DMS53 treated with DMSO at 0.1 percent for 48 hours (cell line): Measurements from ENCODE around the gene NPAS3.

Experiments used
- DNase-seq: peaks from one replicate; lab custom pipeline; 2025; ENCODE audit not compliant: unreplicated experiment; lab: John Stamatoyannopoulos, UW

NPAS3 gene

DNA sequence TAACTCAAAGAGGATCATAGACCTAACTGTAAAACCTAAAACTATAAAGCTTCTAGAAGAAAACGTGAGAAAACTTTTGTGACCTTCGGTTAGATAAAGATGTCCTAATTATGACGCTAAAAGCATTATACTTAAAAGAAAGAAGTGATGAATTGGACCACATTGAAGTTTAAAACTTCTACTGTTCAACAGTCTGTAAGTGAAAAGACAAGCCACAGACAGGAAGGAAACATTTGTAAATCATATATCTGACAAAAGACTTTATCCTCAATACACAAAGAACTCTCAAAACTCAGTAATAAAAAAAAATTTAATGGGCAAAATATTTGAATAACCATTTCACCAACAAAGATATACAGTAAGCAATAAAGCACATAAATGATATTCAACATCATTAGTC, 667.9 kb downstream of the NPAS3 start:
- no peak for DNase-seq

DNA sequence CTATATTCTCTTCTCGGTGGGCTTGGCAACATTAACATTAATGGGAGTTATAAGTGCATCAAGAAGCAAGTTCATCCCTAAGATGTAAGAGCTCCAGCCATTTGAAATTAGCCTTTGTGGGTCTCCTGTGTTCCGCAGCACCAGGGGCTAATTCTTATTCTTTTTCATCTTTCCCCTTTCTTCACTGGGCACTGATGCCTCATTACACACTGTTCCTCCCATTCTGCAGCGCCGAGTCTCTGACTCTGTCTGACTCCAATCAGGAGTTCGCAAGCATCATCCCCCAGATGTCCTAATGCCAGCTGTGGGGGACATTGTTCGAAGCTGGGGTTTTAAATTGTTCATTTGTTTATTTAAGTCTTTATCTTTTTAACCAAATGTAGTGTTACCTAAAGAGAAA, 670.9 kb downstream of the NPAS3 start:
- DNase-seq: no peak

GRCh38 chr14:33610121-33610520, 671.4 kb downstream of the NPAS3 start:
- no peak for DNase-seq

DNA sequence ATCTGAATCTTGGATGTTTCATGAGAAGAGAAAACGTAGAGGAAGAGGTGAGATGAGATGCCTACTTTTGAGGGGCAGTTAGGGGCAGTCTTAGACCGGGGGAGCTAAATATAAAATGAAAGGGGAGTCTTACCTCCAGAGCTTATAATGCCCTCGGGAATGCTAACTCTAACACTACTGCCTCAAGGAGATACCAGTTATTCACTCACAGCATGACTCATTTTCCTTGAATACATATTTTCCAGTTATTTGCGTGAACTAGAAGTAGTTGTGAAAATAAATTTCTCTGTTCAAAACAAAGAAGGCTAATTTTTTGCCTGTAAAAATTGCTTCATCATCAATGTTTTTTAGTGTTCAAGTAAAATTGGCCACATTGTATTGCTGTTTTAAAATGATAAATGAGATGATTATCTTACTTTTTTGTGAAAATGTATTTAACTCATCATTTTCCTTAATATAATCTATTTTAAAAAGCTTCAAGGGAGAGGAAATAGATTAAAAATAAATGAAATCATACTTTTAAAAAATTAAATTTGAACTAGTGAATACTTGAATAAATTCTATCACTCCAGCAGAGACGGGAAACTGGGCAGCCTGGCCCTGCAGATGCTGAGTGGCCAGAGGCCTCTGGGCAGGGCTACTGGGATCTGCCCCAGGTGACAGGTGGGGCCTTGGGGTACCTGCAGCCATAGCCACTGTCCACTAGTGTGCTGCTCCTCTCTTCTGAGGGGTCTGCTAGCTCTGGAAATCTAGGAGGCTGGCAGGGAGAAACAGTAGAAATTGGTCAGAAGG, 672.9 kb downstream of the NPAS3 start:
- DNase-seq: no peak

GRCh38 chr14:33612197-33612505, 673.5 kb downstream of the NPAS3 start:
- DNase-seq: no peak

GRCh38 chr14:33617154-33617553, 678.5 kb downstream of the NPAS3 start:
- no peak for DNase-seq

DNA sequence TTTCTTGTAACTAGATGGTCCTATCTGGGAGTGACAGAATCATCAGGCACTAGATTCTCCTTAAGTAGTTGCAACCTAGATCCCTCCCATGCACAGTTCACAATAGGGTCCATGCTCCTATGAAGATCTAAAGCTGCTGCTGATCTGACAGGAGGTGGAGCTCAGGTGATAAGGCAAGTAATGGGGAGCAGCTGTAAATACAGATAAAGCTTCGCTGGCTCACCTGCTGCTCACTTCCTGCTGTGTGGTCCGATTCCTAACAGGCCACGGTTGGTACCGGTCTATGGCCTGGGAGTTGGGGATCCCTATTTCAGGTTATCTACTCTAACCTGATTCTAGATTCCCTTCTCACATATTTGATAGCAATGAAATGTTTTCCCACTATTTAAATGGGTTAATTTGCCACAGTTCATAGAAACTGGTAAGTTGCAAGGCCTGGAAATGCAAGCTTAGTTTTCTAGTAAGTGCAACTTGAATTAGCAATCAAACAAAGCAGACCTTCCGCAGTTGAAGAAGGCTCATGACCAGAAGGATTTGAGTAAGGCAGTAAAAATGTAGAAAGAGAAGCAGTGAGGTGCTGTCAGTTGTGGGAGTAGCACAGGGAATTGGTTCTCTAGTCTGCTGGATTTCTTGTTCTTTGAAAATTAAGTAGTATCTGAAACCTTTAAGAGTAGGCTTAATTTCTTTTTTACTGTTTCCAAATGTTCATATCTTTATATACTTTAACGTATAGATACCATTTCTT, 679.9 kb downstream of the NPAS3 start:
- DNase-seq: no peak

DNA sequence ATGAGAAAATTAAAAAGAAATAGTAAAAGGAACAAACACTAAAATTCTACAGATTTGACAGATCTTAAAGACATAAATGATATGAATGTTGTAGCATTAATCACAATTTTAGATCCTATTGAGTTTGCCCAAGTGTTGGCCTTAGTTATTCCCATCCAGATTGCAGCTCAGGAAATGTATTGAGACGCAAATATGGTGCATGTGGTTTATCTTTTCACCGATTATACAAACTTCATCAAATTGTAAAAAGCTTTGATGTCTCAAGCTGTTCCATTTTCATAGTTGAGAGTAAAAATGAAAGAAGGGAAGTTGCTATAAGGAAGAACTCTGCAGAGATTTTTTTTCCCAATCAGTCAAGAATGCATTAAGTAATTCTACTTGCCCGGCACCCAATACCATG, 683.8 kb downstream of the NPAS3 start:
- no peak for DNase-seq

- no peak for DNase-seq
These were observed 691.1 kb downstream of the NPAS3 start for GRCh38 chr14:33629792-33630191.

DNA sequence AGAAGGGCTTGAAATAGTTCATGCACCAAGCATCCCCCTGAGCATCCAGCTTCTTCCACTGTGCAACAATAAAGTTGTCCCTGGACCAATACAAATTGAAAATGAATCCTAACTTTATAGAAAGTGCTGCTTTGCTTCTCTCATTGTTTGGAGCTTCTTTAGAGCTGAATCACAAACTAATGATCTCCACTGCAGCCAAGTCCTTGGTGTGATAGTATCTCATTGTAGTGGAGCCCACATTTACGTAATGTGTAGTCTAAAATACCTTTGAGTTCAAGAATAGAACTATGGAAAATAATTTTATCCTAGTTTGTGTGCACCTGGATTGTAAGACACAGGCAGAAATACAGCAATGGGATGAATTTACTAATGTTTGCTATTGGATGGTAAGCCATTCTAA, 692.3 kb downstream of the NPAS3 start:
- no peak for DNase-seq

GRCh38 chr14:33631441-33631840, 692.8 kb downstream of the NPAS3 start:
- DNase-seq: no peak

GRCh38 chr14:33634631-33635030, 696.0 kb downstream of the NPAS3 start:
- DNase-seq: no peak

GRCh38 chr14:33636716-33637115, 698.0 kb downstream of the NPAS3 start:
- DNase-seq: peak; percentile 5

- no peak for DNase-seq
These were observed 703.4 kb downstream of the NPAS3 start for GRCh38 chr14:33642080-33642479.

DNA sequence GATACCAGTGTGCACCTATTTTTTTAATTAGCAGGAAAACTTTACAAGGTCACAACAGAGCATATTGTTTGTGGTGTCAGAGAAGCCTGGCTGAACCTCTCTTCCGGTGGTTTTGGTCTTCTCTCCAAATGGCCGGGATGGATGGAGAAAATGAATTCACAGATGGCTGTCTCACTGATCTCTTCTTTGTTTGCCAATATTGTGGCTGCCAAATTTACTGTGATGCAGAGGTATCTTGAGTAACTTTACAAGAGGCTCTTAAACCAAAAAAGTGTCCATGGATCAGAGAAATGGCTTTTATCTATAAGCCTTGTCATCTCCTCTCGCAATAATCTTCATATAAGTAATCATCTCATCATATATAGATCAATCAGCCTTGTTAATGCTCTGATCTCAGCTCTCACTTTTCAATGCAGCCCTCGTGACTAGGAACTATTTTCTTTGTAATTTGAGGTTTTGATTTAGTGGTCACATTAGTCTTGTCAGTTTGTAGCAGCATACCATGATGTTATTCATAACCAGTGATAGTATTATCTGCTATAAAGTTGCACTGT, 704.1 kb downstream of the NPAS3 start:
- no peak for DNase-seq

- no peak for DNase-seq
These were observed 704.9 kb downstream of the NPAS3 start for GRCh38 chr14:33643426-33644181.

DNA sequence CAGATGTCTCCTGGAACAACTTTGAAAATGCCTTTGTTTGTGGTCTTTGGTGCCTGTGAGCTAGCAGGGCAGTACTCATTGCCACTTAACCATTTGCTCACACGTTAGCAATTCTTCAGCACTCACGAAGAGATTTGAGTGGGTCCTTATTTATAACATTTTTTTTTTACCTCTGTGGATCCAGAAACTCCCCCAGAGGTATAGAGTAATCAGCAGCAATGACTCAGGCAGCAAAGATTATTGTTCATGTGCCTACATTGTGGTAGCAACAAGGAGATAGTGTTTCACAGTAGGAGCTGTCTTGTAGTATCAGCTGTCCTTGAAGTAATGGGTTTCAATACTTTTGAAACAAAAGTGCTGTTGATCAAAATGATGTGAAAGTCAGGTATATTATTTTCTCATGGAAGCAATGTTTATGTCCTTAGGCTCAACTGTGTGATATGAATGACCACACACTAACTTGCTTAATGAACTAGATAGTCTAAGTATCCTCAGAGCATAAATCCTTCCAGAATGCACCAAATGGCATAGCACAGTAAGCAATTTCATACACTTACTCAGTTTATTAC, 708.1 kb downstream of the NPAS3 start:
- DNase-seq: no peak

GRCh38 chr14:33647385-33647786, 708.7 kb downstream of the NPAS3 start:
- DNase-seq: no peak

- DNase-seq: no peak
These were observed 711.8 kb downstream of the NPAS3 start for GRCh38 chr14:33650430-33650829.

- no peak for DNase-seq
These were observed 714.1 kb downstream of the NPAS3 start for GRCh38 chr14:33652566-33653307.

- DNase-seq: no peak
These were observed 714.6 kb downstream of the NPAS3 start for GRCh38 chr14:33653308-33653695.
